ENCODE results near the gene PIPOX. TPM values are rescaled to one million over a fixed set of nuclear protein-coding genes. Genes with fewer than 3 reads are reported as not detected.

The PIPOX gene
- total and polyA plus RNA-seq, 2 donors (not counting 3 experiments of a cell fraction or from before 2014, with no cell fraction given), result 0.62 to 2.5 TPM

DNA sequence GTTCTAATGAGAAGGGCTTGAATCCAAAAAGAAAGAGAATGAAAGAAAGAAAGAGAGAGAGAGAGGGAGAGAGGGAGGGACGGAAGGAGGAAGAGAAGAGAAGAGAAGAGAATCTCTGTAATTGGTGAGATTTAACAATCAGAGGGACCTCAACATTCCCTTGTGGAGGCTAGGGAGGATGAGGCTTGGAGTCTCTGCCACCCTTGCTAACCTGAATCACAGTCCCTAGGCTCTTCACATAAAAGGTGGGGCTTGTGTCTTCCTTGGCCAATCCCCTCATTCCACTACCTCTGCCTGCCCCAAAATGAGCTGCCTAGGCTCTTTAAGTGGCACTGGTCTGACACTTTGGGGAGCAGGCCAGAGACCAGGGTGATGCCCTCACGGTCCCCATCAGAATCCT is 30.1 kb downstream of the PIPOX start:
- dilution Hi-C loops (cut with MboI; ENCODE audit: extremely low pct_ligation_motif_present, low sequenced_read_pairs) (no loop called here), intact Hi-C loops (cut with micrococcal nuclease) (no loop called here)
- TF ChIP-seq EZH2 (IDR thresholded peaks at IDR 0.05; ENCODE audit: borderline replicate concordance, low read depth, low read length, severe bottlenecking), result no peak
- TF ChIP-seq, protein P1, sequence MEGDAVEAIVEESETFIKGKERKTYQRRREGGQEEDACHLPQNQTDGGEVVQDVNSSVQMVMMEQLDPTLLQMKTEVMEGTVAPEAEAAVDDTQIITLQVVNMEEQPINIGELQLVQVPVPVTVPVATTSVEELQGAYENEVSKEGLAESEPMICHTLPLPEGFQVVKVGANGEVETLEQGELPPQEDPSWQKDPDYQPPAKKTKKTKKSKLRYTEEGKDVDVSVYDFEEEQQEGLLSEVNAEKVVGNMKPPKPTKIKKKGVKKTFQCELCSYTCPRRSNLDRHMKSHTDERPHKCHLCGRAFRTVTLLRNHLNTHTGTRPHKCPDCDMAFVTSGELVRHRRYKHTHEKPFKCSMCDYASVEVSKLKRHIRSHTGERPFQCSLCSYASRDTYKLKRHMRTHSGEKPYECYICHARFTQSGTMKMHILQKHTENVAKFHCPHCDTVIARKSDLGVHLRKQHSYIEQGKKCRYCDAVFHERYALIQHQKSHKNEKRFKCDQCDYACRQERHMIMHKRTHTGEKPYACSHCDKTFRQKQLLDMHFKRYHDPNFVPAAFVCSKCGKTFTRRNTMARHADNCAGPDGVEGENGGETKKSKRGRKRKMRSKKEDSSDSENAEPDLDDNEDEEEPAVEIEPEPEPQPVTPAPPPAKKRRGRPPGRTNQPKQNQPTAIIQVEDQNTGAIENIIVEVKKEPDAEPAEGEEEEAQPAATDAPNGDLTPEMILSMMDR (IDR thresholded peaks at IDR 0.05; ENCODE audit: extremely low read depth in 1 of 2, insufficient read depth in 1 of 2, low read depth in 1 of 2, low read length in 2 of 2), result no peak
- TF ChIP-seq MYC (IDR thresholded peaks at IDR 0.05; ENCODE audit: low read depth, low read length), result no peak
- TF ChIP-seq, protein P2, sequence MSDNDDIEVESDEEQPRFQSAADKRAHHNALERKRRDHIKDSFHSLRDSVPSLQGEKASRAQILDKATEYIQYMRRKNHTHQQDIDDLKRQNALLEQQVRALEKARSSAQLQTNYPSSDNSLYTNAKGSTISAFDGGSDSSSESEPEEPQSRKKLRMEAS (IDR thresholded peaks at IDR 0.05; ENCODE audit: insufficient read depth, insufficient read length), result no peak
- TF ChIP-seq POLR2A (IDR thresholded peaks at IDR 0.05; ENCODE audit: low read depth, low read length), result no peak
- TF ChIP-seq JUN (IDR thresholded peaks at IDR 0.05; ENCODE audit: borderline replicate concordance, insufficient read depth, insufficient read length, low read depth), result no peak
- TF ChIP-seq FOS (IDR thresholded peaks at IDR 0.05; ENCODE audit: borderline replicate concordance, insufficient read depth, low read length), result no peak
- no peak for TF ChIP-seq GATA2 (IDR thresholded peaks at IDR 0.05; ENCODE audit: insufficient read depth, insufficient read length, low read depth, low read length)
- TF ChIP-seq POLR2AphosphoS5 (IDR thresholded peaks at IDR 0.05; ENCODE audit: insufficient read depth, low read depth, low read length), result no peak
- ChIA-PET POLR2A (no interaction called here), CTCF (interaction anchor here (2.7 kb wide), 1 partner anchor 44 kb away, joined by 10 read pairs; no protein-coding TSS in a partner anchor)
- no peak overlapping the region for H3K4me2 ChIP-seq (ENCODE audit: insufficient read depth, low read length)
- DNase-seq (ENCODE audit: low read depth, low spot score), result no peak
- H3K4me3 ChIP-seq (replicated peaks in 1 of 3; ENCODE audit: insufficient read depth in 1 of 3, low read depth in 1 of 3, low read length in 3 of 3), result no peak overlapping the region
- no peak overlapping the region for H3K27ac ChIP-seq (ENCODE audit: insufficient read depth, low read depth, low read length)
- H3K27me3 ChIP-seq (ENCODE audit: control insufficient read depth in 2 of 2, insufficient read depth in 2 of 2, low read length in 2 of 2), result peaks cover 4 to 8% of the 10 kb centered on the region in 2 experiments
- H3K9me1 ChIP-seq (replicated peaks; ENCODE audit: control insufficient read depth, extremely low read depth, insufficient read depth, low read length), result no peaks in the 10 kb centered on the region
- FAIRE-seq, result no peak
- H3K4me1 ChIP-seq (ENCODE audit: control insufficient read depth, extremely low read depth, insufficient read depth, low read length), result no peaks in the 10 kb centered on the region
- H2AFZ ChIP-seq (ENCODE audit: low read depth, low read length), result no peak overlapping the region
- H3K9me3 ChIP-seq (replicated peaks; ENCODE audit: control insufficient read depth, insufficient read depth, low read length), result no peaks in the 10 kb centered on the region
- BruUV-seq (replicated peaks), result no TSS peak
- H3K9ac ChIP-seq (replicated peaks; ENCODE audit: extremely low read depth, insufficient read depth, low read length), result no peak overlapping the region
- no peaks in the 10 kb centered on the region for H4K20me1 ChIP-seq (replicated peaks; ENCODE audit: control insufficient read depth, extremely low read depth, insufficient read depth, low read length)
- H3K79me2 ChIP-seq (ENCODE audit: control insufficient read depth, insufficient read depth, low read length), result no peaks in the 10 kb centered on the region
- no peaks in the 10 kb centered on the region for H3K36me3 ChIP-seq (ENCODE audit: control insufficient read depth in 2 of 2, extremely low read depth in 1 of 2, insufficient read depth in 2 of 2, low read length in 2 of 2)
